Fibroblast of skin of left biceps (primary cell): ENCODE measurements around the gene TGFB1.
"Not testable (repeated sequence)": the region's sequence is repeated elsewhere in the genome, so short reads cannot be mapped to it uniquely, and the experiment has no call there.

Source experiments
- DNase-seq, 2 experiments: peaks; one replicate each; pipeline ENCODE4 v3.0.0-alpha.2; 2013; ENCODE audit warnings: low read depth in 2 of 2

Gene TGFB1

DNA sequence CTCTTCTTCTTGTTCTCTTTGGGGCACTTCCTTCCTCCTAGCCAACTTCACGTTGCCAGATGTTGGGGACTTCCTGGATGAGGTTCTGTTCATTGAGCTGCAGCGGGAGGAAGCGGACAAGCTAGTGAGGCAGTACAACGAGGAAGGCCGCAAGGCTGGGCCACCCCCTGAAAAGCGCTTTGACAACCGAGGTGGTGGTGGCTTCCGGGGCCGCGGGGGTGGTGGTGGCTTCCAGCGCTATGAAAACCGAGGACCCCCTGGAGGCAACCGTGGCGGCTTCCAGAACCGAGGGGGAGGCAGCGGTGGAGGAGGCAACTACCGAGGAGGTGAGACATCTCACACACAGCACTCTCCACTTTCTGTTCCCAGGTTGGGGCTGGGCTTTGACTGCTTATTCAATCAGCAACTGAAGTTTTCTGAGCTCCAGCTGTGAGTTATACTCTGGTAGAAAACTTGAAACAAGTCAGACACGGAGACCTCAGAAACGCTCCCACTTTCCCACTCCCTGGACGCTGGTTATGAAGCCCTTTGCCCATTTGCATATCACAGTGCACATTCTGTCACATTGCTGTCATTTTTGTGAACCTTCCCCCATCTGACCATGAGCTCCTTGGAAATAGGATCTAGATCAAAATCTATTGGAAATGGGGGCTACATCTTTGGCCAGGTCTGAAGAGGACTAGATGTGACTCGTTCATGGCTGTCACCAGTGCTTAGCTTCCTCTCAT lies 50.9 kb downstream of the TGFB1 start:
- DNase-seq: no peak

DNA sequence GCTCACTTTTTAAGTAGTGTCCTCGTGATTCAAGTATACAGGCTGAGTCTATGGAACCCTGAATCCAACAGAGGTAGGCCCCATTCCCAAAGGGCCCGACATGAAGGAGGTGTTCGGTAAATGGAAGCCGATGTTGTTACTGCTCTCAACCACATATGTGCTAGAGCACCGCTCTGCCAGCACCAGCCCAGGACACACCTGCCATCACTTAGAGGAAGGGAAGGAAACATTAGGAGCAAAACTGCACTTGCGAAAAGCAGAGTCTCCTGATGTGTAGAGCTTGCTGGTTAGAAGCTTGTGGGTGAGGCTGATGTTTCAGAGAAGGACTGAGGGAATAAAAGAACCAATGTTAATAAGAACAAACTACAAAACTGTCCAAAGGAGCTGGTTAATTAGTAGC lies 53.2 kb downstream of the TGFB1 start:
- no peak for DNase-seq

DNA sequence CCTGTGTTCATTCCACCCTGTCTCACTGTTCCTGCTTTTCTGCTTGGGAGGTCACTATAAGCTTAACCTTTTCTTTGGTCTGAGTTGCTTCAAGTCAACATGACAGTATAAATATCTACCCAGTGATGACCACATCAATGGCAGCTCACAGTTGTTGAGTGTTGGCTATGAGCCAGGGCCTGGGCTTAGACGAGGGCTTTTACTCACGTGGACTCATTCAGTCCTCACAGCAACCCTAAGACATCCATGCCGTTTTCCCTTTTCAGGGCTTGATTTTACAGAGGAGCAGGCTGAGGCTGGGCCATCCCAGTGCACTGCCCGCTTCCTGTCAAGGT lies 54.0 kb downstream of the TGFB1 start:
- no peak for DNase-seq

DNA sequence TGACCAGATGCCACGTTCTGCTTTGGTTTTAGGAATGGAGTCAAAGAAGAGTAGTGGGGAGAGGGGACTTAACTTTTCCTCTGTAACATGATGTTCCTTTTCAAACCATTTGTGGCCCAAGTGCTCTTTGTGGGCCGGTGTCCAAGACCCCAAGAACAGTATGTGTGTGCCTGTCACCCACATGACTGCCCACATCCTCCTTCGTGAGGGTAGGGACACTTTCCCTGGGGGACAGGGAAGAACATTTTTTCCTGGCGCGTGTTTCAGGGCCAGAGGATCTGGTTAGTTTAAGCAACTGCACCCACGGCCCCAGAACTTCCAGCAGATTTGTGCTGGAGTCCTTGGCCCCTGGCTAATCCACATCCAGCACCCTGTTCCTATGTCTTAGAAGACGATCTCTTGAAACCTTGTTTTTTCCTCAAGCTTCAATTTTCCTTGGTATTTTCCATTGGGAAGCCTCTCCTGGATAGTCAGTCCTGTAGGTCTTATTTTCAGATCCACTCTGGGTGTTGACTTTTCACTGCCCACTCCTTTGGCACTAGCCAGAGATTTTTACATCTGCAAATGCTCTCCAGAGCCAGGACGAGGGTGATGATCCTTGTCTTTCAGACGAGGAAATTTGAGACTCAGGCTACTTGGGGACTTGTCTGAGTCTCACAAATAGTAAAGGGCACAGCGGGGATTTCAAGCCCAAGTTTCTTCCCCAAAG lies 54.5 kb downstream of the TGFB1 start:
- no peak for DNase-seq

DNA sequence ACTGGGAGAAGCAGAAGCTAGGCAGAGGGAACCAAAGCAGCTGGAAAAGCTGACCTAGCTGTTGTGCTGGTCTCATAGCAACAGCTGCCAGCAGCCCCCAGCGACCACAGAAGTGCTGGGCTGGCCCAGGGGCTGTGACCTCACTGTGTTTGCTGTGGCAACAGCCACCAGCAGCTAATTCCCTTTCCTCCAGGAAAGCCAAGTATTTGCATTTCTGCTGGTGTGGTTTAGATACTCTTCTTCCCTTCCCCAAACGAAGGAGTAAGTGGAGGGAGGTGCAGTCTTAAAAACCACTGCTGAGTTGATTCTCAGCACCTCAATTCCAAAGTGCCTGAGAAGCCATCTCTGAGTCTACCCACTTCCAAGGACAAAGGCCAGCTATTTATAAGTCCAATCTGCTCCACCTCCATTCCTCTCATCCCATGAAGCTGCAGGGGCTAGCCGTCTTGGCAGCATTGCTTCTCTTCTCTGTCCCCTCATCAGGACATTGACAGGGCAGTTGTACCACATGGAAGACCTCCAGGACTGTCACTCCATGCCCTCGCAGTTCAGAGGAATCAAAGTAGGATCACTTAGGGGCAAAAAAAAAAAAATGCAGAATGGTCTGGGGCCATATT lies 55.3 kb downstream of the TGFB1 start:
- no peak for DNase-seq

DNA sequence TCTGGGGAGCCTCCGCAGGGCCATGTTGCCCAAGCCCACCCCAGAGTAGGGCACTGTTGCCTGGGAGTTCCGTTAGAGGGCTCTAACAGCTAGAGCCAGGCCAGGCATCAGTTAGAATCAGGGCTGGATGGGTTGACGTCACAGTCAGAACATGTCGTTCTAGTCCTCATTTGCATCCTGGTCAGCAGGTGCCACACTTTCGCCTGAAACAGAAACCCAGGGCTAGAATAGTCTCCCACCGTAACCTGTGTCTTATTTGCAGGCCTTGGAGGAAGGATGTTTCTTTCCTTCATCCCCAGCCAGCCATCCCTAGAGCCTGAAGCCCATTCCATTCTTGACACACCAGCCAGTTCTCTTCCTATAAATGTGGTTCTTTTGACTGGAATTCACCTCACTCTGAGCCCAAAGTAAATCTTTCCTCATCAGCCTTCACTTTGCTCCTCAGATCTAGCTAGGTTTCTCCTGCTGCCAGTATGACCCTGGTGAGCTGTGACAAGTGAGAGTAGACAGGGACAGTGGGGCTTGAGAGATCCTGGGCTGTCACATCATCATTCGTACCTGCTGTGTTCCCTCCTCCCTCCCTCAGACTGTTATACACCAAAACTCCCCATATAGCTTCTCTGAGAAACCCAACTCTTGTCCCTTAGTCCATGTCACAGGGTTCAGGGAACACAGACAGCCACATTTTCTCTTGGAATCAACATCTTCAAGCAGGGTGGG lies 55.9 kb downstream of the TGFB1 start:
- no peak for DNase-seq

DNA sequence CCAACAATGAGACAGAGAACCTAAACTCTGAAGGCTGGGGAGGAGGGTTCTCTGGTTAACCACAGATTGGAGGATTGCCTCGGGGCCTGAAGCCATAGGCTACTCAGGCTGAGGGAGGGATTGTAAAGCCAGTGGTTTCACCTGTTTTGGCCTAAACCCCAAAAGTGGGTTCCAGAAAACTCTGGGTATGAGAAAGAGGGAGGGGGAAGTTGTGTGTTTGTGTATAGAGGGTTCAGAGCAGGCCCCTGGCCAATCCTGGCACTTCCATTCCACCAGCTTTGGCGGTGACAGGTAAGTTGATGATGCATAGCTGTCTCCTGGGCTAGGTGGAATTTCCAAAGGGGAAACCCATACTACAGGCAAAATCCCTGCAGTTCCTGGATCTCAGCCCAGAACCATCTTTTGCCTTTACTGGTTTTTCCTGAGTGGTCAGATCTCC lies 57.3 kb downstream of the TGFB1 start:
- no peak for DNase-seq

DNA sequence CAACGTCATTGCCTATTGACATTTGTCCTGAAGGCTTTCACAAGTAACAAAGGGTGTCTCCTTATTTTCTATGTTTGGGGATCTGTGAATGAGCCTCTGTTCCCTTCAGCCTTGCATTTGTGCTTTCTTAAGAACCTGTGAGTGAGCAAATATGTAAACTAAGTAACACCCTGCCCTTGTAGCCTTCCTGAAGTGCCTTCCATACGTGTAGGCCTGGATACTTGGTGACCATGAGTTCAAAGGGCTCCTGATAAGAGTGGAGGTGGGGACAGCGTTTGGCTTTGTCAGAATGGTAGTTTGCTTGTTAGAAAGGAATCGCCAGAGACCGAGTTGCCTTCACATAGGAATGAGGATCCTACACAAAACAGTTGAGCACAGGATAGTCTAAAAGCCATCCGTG lies 58.2 kb downstream of the TGFB1 start:
- no peak for DNase-seq

DNA sequence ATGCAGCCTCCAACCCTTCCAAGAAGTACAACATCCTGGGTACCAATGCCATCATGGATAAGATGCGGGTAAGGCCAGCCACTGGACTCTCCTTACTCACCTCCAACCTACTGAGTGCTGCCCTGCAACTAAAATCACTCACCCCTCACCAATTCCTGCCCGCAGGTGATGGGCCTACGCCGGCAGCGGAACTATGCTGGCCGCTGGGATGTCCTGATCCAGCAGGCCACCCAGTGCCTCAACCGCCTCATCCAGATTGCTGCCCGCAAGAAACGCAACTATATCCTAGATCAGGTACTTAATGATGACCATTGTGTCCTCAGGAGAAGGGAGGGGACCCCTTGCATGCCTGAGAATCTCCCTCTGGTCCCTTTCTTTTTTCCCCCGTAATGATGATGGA lies 59.3 kb downstream of the TGFB1 start:
- DNase-seq: no peak

DNA sequence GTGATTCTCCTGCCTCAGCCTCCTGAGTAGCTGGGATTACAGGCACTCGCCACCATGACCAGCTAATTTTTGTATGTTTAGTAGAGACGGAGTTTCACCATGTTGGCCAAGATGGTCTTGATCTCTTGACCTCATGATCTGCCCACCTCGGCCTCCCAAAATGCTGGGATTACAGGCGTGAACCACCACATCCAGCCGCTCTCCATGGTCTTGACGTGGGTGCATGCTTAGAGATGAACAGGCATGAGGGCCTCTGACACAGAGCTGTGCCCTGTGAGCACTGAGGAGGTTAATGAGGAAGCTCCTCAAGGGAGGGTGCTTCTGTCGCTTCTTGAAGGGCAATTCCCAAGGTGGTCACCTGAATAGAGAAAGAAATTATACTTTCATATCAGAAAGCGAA lies 63.9 kb downstream of the TGFB1 start:
- not testable (repeated sequence) for DNase-seq

DNA sequence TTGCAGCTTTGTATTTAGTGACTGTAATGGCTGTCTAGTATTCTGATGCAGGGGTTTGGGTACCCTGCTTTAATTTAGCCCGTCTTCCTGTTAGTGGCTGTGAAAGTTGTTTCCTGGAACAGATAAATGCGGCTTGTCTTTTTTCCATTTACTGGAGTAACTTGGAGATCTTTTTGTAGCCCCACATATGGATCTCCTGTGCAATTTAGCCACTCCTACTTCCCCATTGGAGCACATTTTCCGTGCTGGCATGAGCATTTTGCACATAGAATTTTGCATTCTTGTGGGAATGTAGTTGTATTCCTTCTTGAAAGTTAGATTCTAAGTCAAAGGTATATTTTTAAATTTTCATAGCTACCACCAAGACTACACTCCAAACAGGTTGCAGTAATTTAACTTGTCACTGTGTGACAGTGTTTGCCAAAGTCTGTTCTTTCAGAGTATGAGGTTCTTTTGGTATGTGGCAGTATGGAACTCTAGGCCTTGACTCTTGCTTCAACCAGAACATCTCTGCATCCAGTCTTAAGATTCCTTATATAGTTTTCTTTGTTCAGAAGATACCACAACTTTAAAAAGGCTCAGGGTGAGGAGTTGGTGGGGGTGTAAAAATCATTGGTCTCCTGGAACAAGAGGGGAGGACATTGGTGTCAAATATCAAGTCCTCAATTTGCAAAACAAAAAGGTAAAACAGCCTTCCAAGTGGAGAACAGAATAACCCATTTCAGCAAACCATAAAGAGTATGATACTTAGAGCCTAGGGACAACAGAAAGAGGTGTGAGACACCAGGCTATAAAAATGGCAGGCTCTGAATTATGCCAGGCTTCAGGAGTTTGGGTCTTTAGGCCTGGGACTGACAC lies 64.8 kb downstream of the TGFB1 start:
- no peak for DNase-seq
